HCT116 (cell line): ENCODE measurements around the gene OSBPL5. TPM values are rescaled to one million over a fixed set of nuclear protein-coding genes. Genes with fewer than 3 reads are reported as not detected.
A peak's percentile ranks its signal among the peaks of the same experiment; 100 is the strongest.
"Not testable (repeated sequence)": the region's sequence is repeated elsewhere in the genome, so short reads cannot be mapped to it uniquely, and the experiment has no call there.

Experiments
- ATAC-seq: fragments of 200-7000 bp; cut with Tn5 transposase; 2 replicates; pipeline ENCODE4 v1.9.1; 2020; ENCODE audit warnings: mild to moderate bottlenecking, moderate library complexity
- BruUV-seq: library from RNA; stranded (reverse); fragments of 400-500 nt; replicated peaks from 2 replicates; lab custom pipeline; 2021; lab: Mats Ljungman, UMichigan
- CTCF ChIA-PET: fragments of 300-600 bp; sonication (Branson Sonifier 250); formaldehyde crosslinking; loops from one replicate; lab custom pipeline; 2021; ENCODE audit warnings: antibody characterized with exemption; lab: Charles Lee
- POLR2A ChIA-PET: fragments of 300-600, 350-600 bp; sonication (Branson Sonifier 250); formaldehyde crosslinking; loops from one replicate; lab custom pipeline; 2021; ENCODE audit warnings: antibody characterized with exemption; lab: Charles Lee
- RAD21 ChIA-PET, 2 experiments: fragments of 300-600 bp; sonication (Branson Sonifier 250); formaldehyde crosslinking; loops; one replicate each; lab custom pipeline; 2023; ENCODE audit warnings: low total read pairs in 2 of 2; ENCODE audit not compliant: uncharacterized antibody in 2 of 2, unreplicated experiment in 2 of 2, low non-redundant PET in 1 of 2; lab: Charles Lee
- DNase-seq: peaks from one replicate; pipeline ENCODE4 v3.0.0-alpha.2; 2010; ENCODE audit warnings: low read depth, low spot score
- H2AFZ ChIP-seq: fragments of 200-600 bp; shearing (Covaris generic), sonication (generic); 2 replicates; pipeline ENCODE4 v1.6.1; 2017; ENCODE audit warnings: low read depth, mixed run types, mixed read lengths, antibody characterized with exemption, low read length; ENCODE audit not compliant: poor library complexity, severe bottlenecking
- H3K27ac ChIP-seq: 2 replicates; pipeline ENCODE4 v1.5.1; 2012; ENCODE audit warnings: low read depth, low read length
- H3K27me3 ChIP-seq: fragments of 200-600 bp; sonication (generic); 2 replicates; pipeline ENCODE4 v1.6.1; 2016; ENCODE audit warnings: mixed run types, low read length, mixed read lengths; ENCODE audit not compliant: insufficient read depth
- H3K36me3 ChIP-seq, 2 experiments: fragments of 200-500 bp in 1 of 2; fragments of 200-600 bp in 1 of 2; sonication (Bioruptor generic) in 1 of 2; sonication (generic) in 1 of 2; 2 replicates each; pipeline versions ENCODE4 v1.5.1 to v1.6.1; 2014 to 2016; ENCODE audit warnings: low read length in 2 of 2, inconsistent platforms in 1 of 2, mixed read lengths in 1 of 2, mixed run types in 1 of 2; ENCODE audit not compliant: insufficient read depth in 2 of 2, control insufficient read depth in 1 of 2
- H3K4me1 ChIP-seq, 2 experiments: fragments of 200-600 bp in 1 of 2; sonication (generic) in 1 of 2; 2 replicates each; pipeline versions ENCODE4 v1.5.1 to v1.6.1; 2012 to 2017; ENCODE audit warnings: low read length in 2 of 2, inconsistent platforms in 1 of 2, mild to moderate bottlenecking in 1 of 2, mixed read lengths in 1 of 2, mixed run types in 1 of 2, moderate library complexity in 1 of 2; ENCODE audit not compliant: insufficient read depth in 2 of 2, control insufficient read depth in 1 of 2
- H3K4me2 ChIP-seq: fragments of 200-600 bp; sonication (generic); 2 replicates; pipeline ENCODE4 v1.6.1; 2017; ENCODE audit warnings: mixed run types, low read length, mixed read lengths
- H3K4me3 ChIP-seq, 2 experiments: fragments of 200-600 bp in 1 of 2; sonication (generic) in 1 of 2; replicated peaks in 1 of 2; 2 replicates each; pipeline ENCODE4 v1.5.1; 2011 to 2016; ENCODE audit warnings: low read length in 2 of 2, control low read depth in 1 of 2, low read depth in 1 of 2, mild to moderate bottlenecking in 1 of 2, mixed read lengths in 1 of 2, mixed run types in 1 of 2
- H3K79me2 ChIP-seq: fragments of 200-600 bp; sonication (generic); 2 replicates; pipeline ENCODE4 v1.6.1; 2017; ENCODE audit warnings: mild to moderate bottlenecking, mixed run types, low read length, moderate library complexity, mixed read lengths; ENCODE audit not compliant: insufficient read depth
- H3K9ac ChIP-seq: fragments of 200-600 bp; sonication (generic); 2 replicates; pipeline ENCODE4 v1.6.1; 2016; ENCODE audit warnings: low read length, mixed read lengths
- H3K9me2 ChIP-seq: fragments of 200-600 bp; sonication (generic), shearing (Covaris generic); 2 replicates; pipeline ENCODE4 v1.6.1; 2017; ENCODE audit warnings: mixed run types, mild to moderate bottlenecking, moderate library complexity; ENCODE audit not compliant: insufficient read depth
- H3K9me3 ChIP-seq, 2 experiments: fragments of 200-500 bp in 1 of 2; fragments of 200-600 bp in 1 of 2; sonication (Bioruptor generic) in 1 of 2; sonication (generic) in 1 of 2; 2 replicates each; pipeline ENCODE4 v1.6.1; 2014 to 2017; ENCODE audit warnings: low read length in 2 of 2, mixed read lengths in 2 of 2, inconsistent platforms in 1 of 2, low read depth in 1 of 2, mild to moderate bottlenecking in 1 of 2, mixed run types in 1 of 2, moderate library complexity in 1 of 2; ENCODE audit not compliant: control insufficient read depth in 1 of 2, insufficient read depth in 1 of 2
- H4K20me1 ChIP-seq: fragments of 200-600 bp; sonication (generic), shearing (Covaris generic); 2 replicates; pipeline ENCODE4 v1.6.1; 2017; ENCODE audit warnings: mixed run types, mild to moderate bottlenecking, moderate library complexity; ENCODE audit not compliant: insufficient read depth
- CTCF ChIP-seq, 3 experiments: fragments of 200-600 bp in 1 of 3; sonication (generic) in 1 of 3; IDR thresholded peaks in 2 of 3; conservative IDR thresholded peaks in 1 of 3; 2 replicates each; pipeline ENCODE4 v1.5.1; 2012 to 2017; ENCODE audit warnings: low read depth in 2 of 3, low read length in 2 of 3, antibody characterized with exemption in 1 of 3, borderline replicate concordance in 1 of 3, control low read depth in 1 of 3, mild to moderate bottlenecking in 1 of 3, mixed read lengths in 1 of 3, mixed run types in 1 of 3, moderate library complexity in 1 of 3; ENCODE audit not compliant: insufficient read depth in 1 of 3
- TCF7L2 ChIP-seq: IDR thresholded peaks from 2 replicates; pipeline ENCODE4 v1.7.0; 2011; ENCODE audit warnings: borderline replicate concordance, inconsistent platforms; ENCODE audit not compliant: insufficient read depth, insufficient read length; ENCODE audit errors: extremely low read depth
- intact Hi-C: fragments of 100-400 bp; cut with micrococcal nuclease; formaldehyde crosslinking; loops from 2 replicates; pipeline ENCODE4 v1.10.0; 2022
- total RNA-seq: library from RNA; stranded (reverse); gene quantifications from one replicate; pipeline ENCODE4 v1.2.1, GENCODE V29; 2021; ENCODE audit not compliant: unreplicated experiment

OSBPL5 gene
- total RNA-seq, 1 experiment from 2014 or later: 44.2 TPM

GRCh38 chr11:3168742-3169254 is 3.7 kb upstream of the OSBPL5 start:
- DNase-seq, H3K9me3 ChIP-seq, H3K79me2 ChIP-seq, BruUV-seq, POLR2A ChIA-PET, H3K27me3 ChIP-seq, ATAC-seq, RAD21 ChIA-PET, H2AFZ ChIP-seq, H4K20me1 ChIP-seq, H3K9me2 ChIP-seq, H3K36me3 ChIP-seq: not testable (repeated sequence)
- Histone ChIP-seq H3K4me2 (peak overlapping the region; percentile 90), H3K9ac (peak overlapping the region; percentile 43), H3K4me1 (peaks cover 19 to 31% of the 10 kb centered on the region in 2 experiments; a peak in 3 of 4 replicates), H3K27ac (peak overlapping the region; percentile 43; the same call in 1 of the 2 replicates), H3K4me3 (peak overlapping the region; percentile 34 to 56)
- intact Hi-C loops: loop anchor here (1.0 kb wide), 1 partner anchor 49 kb away; no protein-coding TSS in a partner anchor
- CTCF ChIA-PET: interaction anchor here (1.0 kb wide), 1 partner anchor 27 kb away, joined by 3 read pairs; no protein-coding TSS in a partner anchor

- Histone ChIP-seq H3K79me2 (peaks cover 21% of the 10 kb centered on the region; the same call in 1 of the 2 replicates), H3K9me2 (no peaks in the 10 kb centered on the region), H4K20me1 (no peaks in the 10 kb centered on the region), H2AFZ (no peak overlapping the region), H3K9me3 (no peaks in the 10 kb centered on the region)
- ATAC-seq: no peak
- RAD21 ChIA-PET: no interaction called here
- TF ChIP-seq CTCF (IDR thresholded peaks at IDR 0.05 in 2 of 3, conservative IDR thresholded peaks at IDR 0.05 in 1 of 3; ENCODE audit: borderline replicate concordance in 1 of 3, insufficient read depth in 1 of 3, low read depth in 2 of 3, low read length in 2 of 3) (peak in 2 of 3 experiments; percentile 9 to 15; a peak in 1 of 6 replicates), TCF7L2 (no peak)
- TF ChIP-seq, all 23 proteins: peak for 1
- no TSS peak for BruUV-seq
- Histone ChIP-seq H3K27me3 (no peaks in the 10 kb centered on the region), H3K4me3 (no peak overlapping the region), H3K4me1 (peaks cover 20 to 34% of the 10 kb centered on the region in 2 experiments; a peak in 3 of 4 replicates), H3K4me2 (no peak overlapping the region), H3K36me3 (no peaks in the 10 kb centered on the region), H3K27ac (no peak overlapping the region), H3K9ac (no peak overlapping the region)
- DNase-seq: no peak
- CTCF ChIA-PET: no interaction called here
- intact Hi-C loops: no loop called here
- POLR2A ChIA-PET: no interaction called here
These were observed 2.3 kb upstream of the OSBPL5 start for GRCh38 chr11:3167143-3168119.
